Spleen (tissue), 11 donors: Measurements from ENCODE around the gene ZNF528. TPM values are rescaled to one million over a fixed set of nuclear protein-coding genes. Genes with fewer than 3 reads are reported as not detected.

Experiments used
- DNase-seq: peaks from one replicate; pipeline ENCODE4 v3.0.0-alpha.2; 2020
- H3K27ac ChIP-seq, 8 donors: fragments of 200-600 bp; sonication (generic) in 7 of 8; 1 replicate in 4 of 8; 2 replicates in 4 of 8; pipeline versions ENCODE4 v1.5.0 to v1.8.0; 2016 to 2021; ENCODE audit warnings: inconsistent platforms in 4 of 8, mild to moderate bottlenecking in 4 of 8, moderate library complexity in 1 of 8
- H3K27me3 ChIP-seq, 7 donors: fragments of 200-600 bp; sonication (generic) in 6 of 7; replicated peaks in 1 of 7; 1 replicate in 4 of 7; 2 replicates in 3 of 7; pipeline versions ENCODE4 v1.5.0 to v1.8.0; 2016 to 2021; ENCODE audit warnings: inconsistent platforms in 3 of 7, mild to moderate bottlenecking in 1 of 7
- H3K36me3 ChIP-seq, 6 donors: fragments of 200-600 bp; sonication (generic) in 5 of 6; 1 replicate in 4 of 6; 2 replicates in 2 of 6; pipeline versions ENCODE4 v1.5.0 to v1.8.0; 2016 to 2021; ENCODE audit warnings: inconsistent platforms in 2 of 6
- H3K4me1 ChIP-seq, 6 donors: fragments of 200-600 bp; sonication (generic) in 5 of 6; 1 replicate in 3 of 6; 2 replicates in 3 of 6; pipeline versions ENCODE4 v1.5.0 to v1.8.0; 2016 to 2021; ENCODE audit warnings: inconsistent platforms in 3 of 6
- H3K4me3 ChIP-seq, 8 donors: fragments of 200-600 bp; sonication (generic) in 7 of 8; 1 replicate in 4 of 8; 2 replicates in 4 of 8; pipeline versions ENCODE4 v1.5.0 to v1.8.0; 2016 to 2021; ENCODE audit warnings: inconsistent platforms in 4 of 8, mild to moderate bottlenecking in 4 of 8, moderate library complexity in 2 of 8
- H3K9me3 ChIP-seq, 8 donors: fragments of 200-600 bp; sonication (generic) in 7 of 8; 1 replicate in 4 of 8; 2 replicates in 4 of 8; pipeline versions ENCODE4 v1.5.0 to v1.8.0; 2016 to 2021; ENCODE audit warnings: inconsistent platforms in 4 of 8
- POLR2A ChIP-seq, 3 donors: fragments of 450-650 bp; IDR thresholded peaks; one replicate each; pipeline ENCODE4 v1.5.1; 2017; ENCODE audit warnings: antibody characterized with exemption in 3 of 3, mild to moderate bottlenecking in 1 of 3
- POLR2AphosphoS5 ChIP-seq, 3 donors: sonication (generic); formaldehyde crosslinking; IDR thresholded peaks; one replicate each; pipeline ENCODE4 v1.5.1; 2017; ENCODE audit warnings: antibody characterized with exemption in 3 of 3
- whole genome bisulfite sequencing, 5 donors: extraction: QIAGEN DNeasy Blood & Tissue Kit in 3 of 5; methylation state at CpG; one replicate each; pipeline versions ENCODE4 v1.1.5 to v1.1.7; 2013 to 2018; 5-methylcytosine and 5-hydroxymethylcytosine counted together
- intact Hi-C: fragments of 100-400 bp; cut with DNase I; formaldehyde crosslinking; loops from one replicate; pipeline ENCODE4 v1.15.0; 2023; ENCODE audit warnings: low total_unique reads
- polyA plus RNA-seq, 3 donors: library from polyadenylated mRNA; stranded (reverse); fragments of 200-250 nt; gene quantifications; one replicate each; pipeline ENCODE4 v1.2.1, GENCODE V29; 2013
- total RNA-seq, 7 donors: library from RNA; depleted of rRNA in 3 of 7; stranded (reverse); fragments of >200 nt in 3 of 7; fragmentation: NEBNext Ultra II Directional in 4 of 7; extraction: Animal tissue kit (Norgen Biotek cat#: 25700) in 4 of 7; gene quantifications; one replicate each; pipeline versions ENCODE4 v1.1.0 to v1.2.1, GENCODE V29; 2016 to 2021
- TF ChIP-seq, protein P1 (sequence below), 11 experiments: fragments of 200-600 bp in 7 of 11; fragments of 450-650 bp in 4 of 11; sonication (generic) in 4 of 11; IDR thresholded peaks in 8 of 11; conservative IDR thresholded peaks in 3 of 11; 1 replicate in 7 of 11; 2 replicates in 4 of 11; pipeline versions ENCODE4 v1.4.0 to v1.8.0; 2016 to 2021; ENCODE audit warnings: antibody characterized with exemption in 11 of 11, inconsistent platforms in 4 of 11, mild to moderate bottlenecking in 1 of 11
- donor health status: healthy with polysubstance abuse.
- donor health status: DM: no; HTN: no; CAD: no; lungs with moderate emphysema.
- donor health status: DM: no; HTN: no; CAD: no.
- donor health status: Bipolar disorder and iron deficiency.
- donor health status: healthy.
- donor health status: DM: no; HTN: no; CAD: no.
- donor health status: DM: yes; HTN: yes; CAD: no.

The ZNF528 gene
- total and polyA plus RNA-seq, 10 donors = 6.9 to 38.1 (median 25.2) TPM

DNA sequence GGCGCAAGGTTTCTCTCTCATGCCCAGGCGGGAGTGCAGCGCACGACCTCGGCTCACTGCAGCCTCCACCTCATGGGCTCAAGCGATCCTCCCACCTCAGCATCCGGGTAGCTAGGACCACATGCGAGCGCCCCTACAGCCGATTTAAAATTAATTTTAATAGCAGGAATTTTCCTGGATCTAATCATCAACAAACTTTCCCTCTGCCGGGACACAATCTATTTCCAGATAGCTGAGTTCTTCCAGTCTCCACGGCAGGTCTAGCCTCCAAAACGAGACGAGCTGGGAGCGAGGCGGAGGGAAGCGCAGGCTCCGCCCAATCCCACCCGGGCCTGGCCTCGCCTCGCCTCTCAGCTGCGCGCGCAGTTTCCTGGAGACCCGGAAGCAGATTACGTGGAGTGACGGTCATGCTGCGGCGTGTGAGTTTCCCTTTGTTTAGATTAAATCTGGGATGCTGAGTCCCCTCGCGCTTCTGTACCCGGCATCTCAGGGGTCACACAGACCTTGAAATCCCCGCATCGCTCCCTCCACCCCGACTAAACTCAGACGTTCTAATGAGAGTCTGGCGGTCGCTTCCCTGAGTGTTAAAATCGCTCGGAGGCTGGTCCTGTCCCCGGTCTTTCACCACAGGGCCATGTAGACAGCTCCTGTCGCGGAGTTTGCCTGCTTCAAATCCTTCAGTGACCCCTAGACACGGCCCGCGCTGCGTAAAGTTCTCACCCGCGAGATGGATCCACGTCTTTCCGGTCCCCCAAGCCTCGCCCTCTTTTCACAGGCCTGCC, 27.9 kb upstream of the ZNF528 start, which contains the start of gene ZNF880:
Gene ZNF880 (plus strand): TSS at position 365 of the 782 bp plus-strand sequence. CDS start 43 bp downstream, at position 408.
- H3K9me3 ChIP-seq = peaks cover 8 to 97% (median 94%) of the 10 kb centered on the region in 8 donors
- 2 to 5% (median 4%) methylated on average over 45 to 52 of the region's 52 CpGs for WGBS, 5 donors
- DNase-seq = peak; percentile 96
- peaks cover 0 to 62% (median 34%) of the 10 kb centered on the region in 6 donors for H3K36me3 ChIP-seq
- TF ChIP-seq, protein P1, sequence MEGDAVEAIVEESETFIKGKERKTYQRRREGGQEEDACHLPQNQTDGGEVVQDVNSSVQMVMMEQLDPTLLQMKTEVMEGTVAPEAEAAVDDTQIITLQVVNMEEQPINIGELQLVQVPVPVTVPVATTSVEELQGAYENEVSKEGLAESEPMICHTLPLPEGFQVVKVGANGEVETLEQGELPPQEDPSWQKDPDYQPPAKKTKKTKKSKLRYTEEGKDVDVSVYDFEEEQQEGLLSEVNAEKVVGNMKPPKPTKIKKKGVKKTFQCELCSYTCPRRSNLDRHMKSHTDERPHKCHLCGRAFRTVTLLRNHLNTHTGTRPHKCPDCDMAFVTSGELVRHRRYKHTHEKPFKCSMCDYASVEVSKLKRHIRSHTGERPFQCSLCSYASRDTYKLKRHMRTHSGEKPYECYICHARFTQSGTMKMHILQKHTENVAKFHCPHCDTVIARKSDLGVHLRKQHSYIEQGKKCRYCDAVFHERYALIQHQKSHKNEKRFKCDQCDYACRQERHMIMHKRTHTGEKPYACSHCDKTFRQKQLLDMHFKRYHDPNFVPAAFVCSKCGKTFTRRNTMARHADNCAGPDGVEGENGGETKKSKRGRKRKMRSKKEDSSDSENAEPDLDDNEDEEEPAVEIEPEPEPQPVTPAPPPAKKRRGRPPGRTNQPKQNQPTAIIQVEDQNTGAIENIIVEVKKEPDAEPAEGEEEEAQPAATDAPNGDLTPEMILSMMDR (IDR thresholded peaks at IDR 0.05 in 8 of 11, conservative IDR thresholded peaks at IDR 0.05 in 3 of 11) = no peak
- TF ChIP-seq POLR2A (IDR thresholded peaks at IDR 0.05) (no peak), POLR2AphosphoS5 (IDR thresholded peaks at IDR 0.05) (peak; percentile 91 to 94 (median 93))
- intact Hi-C loops = no loop called here
- H3K27ac ChIP-seq = peak within 1 kb of the TSS; percentile 90 to 95 (median 94)
- H3K4me3 ChIP-seq = peak within 1 kb of the TSS; percentile 51 to 80 (median 60)
- no peaks in the 10 kb centered on the region for H3K27me3 ChIP-seq
- H3K4me1 ChIP-seq = peaks cover 0 to 17% (median 11%) of the 10 kb centered on the region in 6 donors

DNA sequence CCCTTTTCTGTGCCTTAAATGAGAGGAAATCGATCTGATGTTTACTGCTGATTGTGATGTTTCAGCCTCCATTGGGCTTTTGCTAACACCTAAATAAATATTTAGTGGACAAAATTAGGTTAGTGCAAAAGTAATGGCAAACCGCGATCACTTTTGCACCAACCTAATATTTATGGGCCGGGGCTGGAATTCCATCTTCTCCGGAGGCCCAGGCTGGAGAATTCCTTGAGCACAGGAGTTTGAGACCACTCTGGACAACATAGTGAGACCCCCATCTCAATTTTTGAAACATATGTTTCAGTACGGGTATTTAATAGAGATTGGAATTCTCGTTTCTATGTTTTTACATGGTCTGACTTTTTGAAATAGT, 27.3 kb upstream of the ZNF528 start:
- Histone ChIP-seq H3K9me3 (peaks cover 10 to 97% (median 94%) of the 10 kb centered on the region in 8 donors), H3K36me3 (peaks cover 0 to 62% (median 36%) of the 10 kb centered on the region in 6 donors), H3K4me3 (peak overlapping the region; percentile 51 to 80 (median 60)), H3K27ac (peak overlapping the region; percentile 90 to 95 (median 94)), H3K27me3 (no peaks in the 10 kb centered on the region), H3K4me1 (peaks cover 0 to 17% (median 11%) of the 10 kb centered on the region in 6 donors)
- TF ChIP-seq POLR2AphosphoS5 (IDR thresholded peaks at IDR 0.05) = no peak
- TF ChIP-seq POLR2A (IDR thresholded peaks at IDR 0.05) = no peak
- TF ChIP-seq, protein P1 (IDR thresholded peaks at IDR 0.05 in 8 of 11, conservative IDR thresholded peaks at IDR 0.05 in 3 of 11) = no peak
- intact Hi-C loops = no loop called here
- no peak for DNase-seq
- WGBS, 5 donors = 42 to 56% (median 45%) methylated on average over 7 of the region's 7 CpGs

DNA sequence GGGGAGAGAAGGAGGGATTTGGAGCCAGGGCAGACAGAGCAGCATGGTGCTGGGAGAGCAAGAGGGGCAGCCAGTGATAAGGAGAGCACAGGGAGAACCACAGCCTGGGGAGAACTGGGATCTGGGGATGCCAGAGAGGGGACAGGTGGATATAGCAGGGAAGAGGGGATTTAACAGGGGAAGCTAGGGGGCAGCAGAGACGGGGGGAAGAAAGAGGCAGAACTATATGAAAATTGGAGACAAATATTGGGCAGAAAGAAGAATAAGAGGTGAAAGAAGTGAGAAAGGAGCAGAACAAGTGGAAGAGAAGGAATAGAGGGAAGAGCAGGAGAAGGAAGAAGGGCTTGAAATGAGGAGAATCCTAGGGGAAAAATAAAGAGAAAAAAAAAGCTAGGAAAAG, 6.5 kb upstream of the ZNF528 start:
- TF ChIP-seq POLR2AphosphoS5 (IDR thresholded peaks at IDR 0.05) = no peak
- TF ChIP-seq, protein P1 (IDR thresholded peaks at IDR 0.05 in 8 of 11, conservative IDR thresholded peaks at IDR 0.05 in 3 of 11) = no peak
- TF ChIP-seq POLR2A (IDR thresholded peaks at IDR 0.05) = no peak
- H3K9me3 ChIP-seq = peaks cover 16 to 100% (median 99%) of the 10 kb centered on the region in 8 donors
- WGBS, 5 donors = 64 to 73% (median 68%) methylated on average over 1 of the region's 1 CpG

DNA sequence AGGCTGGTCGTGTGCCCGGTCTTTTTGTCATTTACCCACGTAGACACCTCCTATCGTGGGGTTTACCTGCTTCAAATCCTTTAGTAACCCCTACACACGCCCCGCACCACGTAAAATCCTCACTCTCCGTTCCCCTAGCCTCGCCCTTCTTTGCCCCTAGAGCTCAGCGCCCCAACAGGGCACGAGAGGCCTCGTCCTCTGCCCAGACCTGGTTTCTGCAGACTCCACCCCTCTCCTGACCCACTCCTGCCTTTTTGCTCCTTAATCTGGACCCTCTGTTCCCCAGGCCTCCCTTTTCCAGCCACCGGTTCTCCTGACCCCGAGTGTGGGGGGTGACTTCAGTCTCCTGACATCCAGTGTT, 412 bp downstream of the ZNF528 start:
- TF ChIP-seq POLR2AphosphoS5 (IDR thresholded peaks at IDR 0.05) (no peak), POLR2A (IDR thresholded peaks at IDR 0.05) (no peak)
- TF ChIP-seq, protein P1 (IDR thresholded peaks at IDR 0.05 in 8 of 11, conservative IDR thresholded peaks at IDR 0.05 in 3 of 11) = no peak
- intact Hi-C loops = no loop called here

More for the DNA sequence above, 6.5 kb upstream of the ZNF528 start:
- intact Hi-C loops = no loop called here
- Histone ChIP-seq H3K36me3 (peaks cover 0 to 89% (median 22%) of the 10 kb centered on the region in 6 donors), H3K4me1 (peaks cover 0 to under 1% (median 0%) of the 10 kb centered on the region in 6 donors), H3K4me3 (no peak overlapping the region), H3K27me3 (no peaks in the 10 kb centered on the region), H3K27ac (no peak overlapping the region)
- DNase-seq = no peak

More for the DNA sequence above, 412 bp downstream of the ZNF528 start:
- WGBS, 5 donors = 5 to 11% (median 6%) methylated on average over 14 of the region's 14 CpGs
- Histone ChIP-seq H3K9me3 (peaks cover 0 to 95% (median 82%) of the 10 kb centered on the region in 8 donors), H3K27ac (peak overlapping the region; percentile 64 to 87 (median 80)), H3K4me1 (peaks cover 0 to 26% (median 14%) of the 10 kb centered on the region in 6 donors), H3K36me3 (peaks cover 13 to 78% (median 40%) of the 10 kb centered on the region in 6 donors), H3K27me3 (no peaks in the 10 kb centered on the region), H3K4me3 (peak overlapping the region; percentile 58 to 91 (median 68))
- DNase-seq = no peak
